Chondrocyte (in vitro differentiated cells): ENCODE data around the gene XDH. TPM values are rescaled to one million over a fixed set of nuclear protein-coding genes. Genes with fewer than 3 reads are reported as not detected.
A peak's percentile ranks its signal among the peaks of the same experiment; 100 is the strongest.

Experiments used
- DNase-seq: peaks from one replicate; pipeline ENCODE4 v3.0.0; 2021; ENCODE audit warnings: mixed read lengths, low spot score
- H3K27ac Mint-ChIP-seq: one replicate; pipeline ENCODE4 v1.8.0; 2021; ENCODE audit warnings: mild to moderate bottlenecking, moderate library complexity, mixed read lengths; ENCODE audit not compliant: unreplicated experiment
- H3K27me3 Mint-ChIP-seq: 2 replicates; pipeline ENCODE4 v1.8.0; 2021; ENCODE audit warnings: low read depth, mixed read lengths
- H3K36me3 Mint-ChIP-seq: 2 replicates; pipeline ENCODE4 v1.8.0; 2021; ENCODE audit warnings: low read depth, mixed read lengths
- H3K4me1 Mint-ChIP-seq: 2 replicates; pipeline ENCODE4 v1.8.0; 2021; ENCODE audit warnings: low read depth, mild to moderate bottlenecking, mixed read lengths
- H3K4me3 Mint-ChIP-seq: one replicate; pipeline ENCODE4 v1.8.0; 2021; ENCODE audit warnings: mild to moderate bottlenecking, moderate library complexity, mixed read lengths; ENCODE audit not compliant: unreplicated experiment
- H3K9me3 Mint-ChIP-seq: 2 replicates; pipeline ENCODE4 v1.8.0; 2021; ENCODE audit warnings: low read depth, mixed read lengths
- total RNA-seq: library from RNA; stranded (reverse); gene quantifications from 3 replicates; pipeline ENCODE4 v1.2.1, GENCODE V29; 2021
- TF ChIP-seq, protein P1 (sequence below): fragments of 200-600 bp; sonication (generic); IDR thresholded peaks from 2 replicates; pipeline ENCODE4 v1.5.0; 2021; ENCODE audit warnings: antibody characterized with exemption, mild to moderate bottlenecking, moderate library complexity

The XDH gene
- total RNA-seq, 1 donor from 2014 or later: 0.12 TPM

DNA sequence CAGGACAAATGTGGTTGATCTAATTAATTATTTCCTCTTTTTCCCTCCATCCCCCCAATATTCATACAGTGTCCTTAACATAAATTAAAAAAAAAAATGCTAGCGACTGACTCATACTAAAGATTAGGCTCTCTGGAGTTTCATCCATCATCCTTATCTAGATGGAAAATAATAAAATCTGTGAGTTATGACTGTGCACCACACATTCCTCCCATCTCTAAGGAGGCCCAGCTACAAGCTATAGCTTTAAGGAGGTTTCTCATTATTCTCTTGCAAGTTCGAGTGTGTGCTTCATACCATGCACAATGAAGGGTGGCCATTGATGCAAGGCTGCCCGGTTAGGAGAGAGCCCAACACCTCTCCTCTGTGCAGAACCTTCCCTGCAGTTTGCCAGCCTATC lies 77.3 kb downstream of the XDH start:
- H3K4me1 Mint-ChIP-seq: peaks cover 34% of the 10 kb centered on the region
- TF ChIP-seq, protein P1, sequence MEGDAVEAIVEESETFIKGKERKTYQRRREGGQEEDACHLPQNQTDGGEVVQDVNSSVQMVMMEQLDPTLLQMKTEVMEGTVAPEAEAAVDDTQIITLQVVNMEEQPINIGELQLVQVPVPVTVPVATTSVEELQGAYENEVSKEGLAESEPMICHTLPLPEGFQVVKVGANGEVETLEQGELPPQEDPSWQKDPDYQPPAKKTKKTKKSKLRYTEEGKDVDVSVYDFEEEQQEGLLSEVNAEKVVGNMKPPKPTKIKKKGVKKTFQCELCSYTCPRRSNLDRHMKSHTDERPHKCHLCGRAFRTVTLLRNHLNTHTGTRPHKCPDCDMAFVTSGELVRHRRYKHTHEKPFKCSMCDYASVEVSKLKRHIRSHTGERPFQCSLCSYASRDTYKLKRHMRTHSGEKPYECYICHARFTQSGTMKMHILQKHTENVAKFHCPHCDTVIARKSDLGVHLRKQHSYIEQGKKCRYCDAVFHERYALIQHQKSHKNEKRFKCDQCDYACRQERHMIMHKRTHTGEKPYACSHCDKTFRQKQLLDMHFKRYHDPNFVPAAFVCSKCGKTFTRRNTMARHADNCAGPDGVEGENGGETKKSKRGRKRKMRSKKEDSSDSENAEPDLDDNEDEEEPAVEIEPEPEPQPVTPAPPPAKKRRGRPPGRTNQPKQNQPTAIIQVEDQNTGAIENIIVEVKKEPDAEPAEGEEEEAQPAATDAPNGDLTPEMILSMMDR: no peak
- H3K27me3 Mint-ChIP-seq: peaks cover 2% of the 10 kb centered on the region
- no peak overlapping the region for H3K27ac Mint-ChIP-seq
- H3K9me3 Mint-ChIP-seq: no peaks in the 10 kb centered on the region
- H3K4me3 Mint-ChIP-seq: no peak overlapping the region
- no peak for DNase-seq
- H3K36me3 Mint-ChIP-seq: no peaks in the 10 kb centered on the region

DNA sequence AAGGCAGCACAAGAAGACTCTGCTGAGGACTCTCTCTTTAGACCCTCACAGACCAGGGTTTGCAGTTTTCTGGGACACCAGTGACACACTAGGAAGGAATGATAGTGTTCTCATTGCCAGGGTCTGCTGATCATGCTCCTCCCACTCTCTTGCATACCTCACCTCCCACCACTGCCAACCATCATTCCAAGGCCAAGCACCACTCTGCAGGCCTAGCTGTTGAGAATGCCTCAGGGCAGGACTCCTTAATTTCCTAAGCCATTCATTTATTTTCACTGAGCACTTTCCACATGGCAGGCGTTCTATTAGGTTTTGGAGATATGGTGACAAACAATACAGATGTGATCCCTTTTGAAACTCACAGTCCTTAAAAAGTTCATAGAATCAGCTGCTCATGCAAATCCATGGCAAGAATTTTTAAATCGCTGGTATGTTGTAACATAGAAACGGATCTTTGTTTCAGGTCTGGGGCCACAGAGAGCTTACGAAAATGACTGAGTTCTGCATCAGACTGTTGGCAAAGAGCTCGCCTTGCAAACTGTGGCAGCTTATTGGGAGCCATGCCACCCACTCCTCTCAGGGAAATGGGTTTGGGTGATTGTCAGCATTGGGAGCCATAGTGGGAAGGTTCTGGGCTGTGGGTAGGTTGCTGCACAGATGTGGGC lies 78.5 kb downstream of the XDH start:
- TF ChIP-seq, protein P1: no peak
- Mint-ChIP-seq H3K27me3 (peaks cover 7% of the 10 kb centered on the region), H3K4me1 (peaks cover 34% of the 10 kb centered on the region), H3K27ac (peak overlapping the region; percentile 78), H3K4me3 (no peak overlapping the region), H3K36me3 (no peaks in the 10 kb centered on the region), H3K9me3 (no peaks in the 10 kb centered on the region)
- DNase-seq: no peak

DNA sequence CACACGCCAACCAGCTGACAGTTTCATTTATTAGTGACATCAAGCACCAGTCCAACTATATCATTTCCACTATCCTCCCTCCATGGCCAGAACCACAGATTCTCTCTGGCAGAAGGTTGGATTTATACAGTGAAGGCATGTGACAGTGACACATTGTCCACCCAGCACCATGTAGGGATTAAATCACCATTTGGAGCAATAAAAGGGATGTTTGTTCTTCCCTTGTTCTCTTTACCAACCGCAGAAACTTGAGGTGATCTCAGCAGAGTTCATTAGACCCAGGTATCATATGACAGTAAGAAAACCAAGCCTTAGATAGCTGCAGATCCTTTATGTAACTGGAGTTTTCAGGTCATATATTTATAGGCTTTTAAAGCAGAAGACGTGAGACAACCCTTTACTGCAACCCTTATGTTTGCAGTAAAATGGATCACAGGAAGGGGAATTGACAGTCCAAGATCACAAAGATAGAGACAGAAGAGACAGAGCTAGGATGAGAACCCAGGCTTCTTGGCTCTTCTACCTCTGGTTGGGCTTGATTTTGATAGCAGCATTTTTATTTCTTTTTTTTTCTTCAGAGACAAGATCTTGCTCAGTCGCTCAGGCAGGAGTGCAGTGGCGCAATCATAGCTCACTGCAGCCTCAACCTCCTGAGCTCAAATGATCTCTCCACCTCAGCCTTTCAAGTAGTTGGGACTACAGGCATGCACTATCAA lies 80.1 kb downstream of the XDH start:
- Mint-ChIP-seq H3K4me3 (no peak overlapping the region), H3K4me1 (peaks cover 34% of the 10 kb centered on the region), H3K27me3 (peaks cover 7% of the 10 kb centered on the region), H3K36me3 (no peaks in the 10 kb centered on the region), H3K9me3 (no peaks in the 10 kb centered on the region), H3K27ac (no peak overlapping the region)
- TF ChIP-seq, protein P1: no peak
- DNase-seq: no peak

DNA sequence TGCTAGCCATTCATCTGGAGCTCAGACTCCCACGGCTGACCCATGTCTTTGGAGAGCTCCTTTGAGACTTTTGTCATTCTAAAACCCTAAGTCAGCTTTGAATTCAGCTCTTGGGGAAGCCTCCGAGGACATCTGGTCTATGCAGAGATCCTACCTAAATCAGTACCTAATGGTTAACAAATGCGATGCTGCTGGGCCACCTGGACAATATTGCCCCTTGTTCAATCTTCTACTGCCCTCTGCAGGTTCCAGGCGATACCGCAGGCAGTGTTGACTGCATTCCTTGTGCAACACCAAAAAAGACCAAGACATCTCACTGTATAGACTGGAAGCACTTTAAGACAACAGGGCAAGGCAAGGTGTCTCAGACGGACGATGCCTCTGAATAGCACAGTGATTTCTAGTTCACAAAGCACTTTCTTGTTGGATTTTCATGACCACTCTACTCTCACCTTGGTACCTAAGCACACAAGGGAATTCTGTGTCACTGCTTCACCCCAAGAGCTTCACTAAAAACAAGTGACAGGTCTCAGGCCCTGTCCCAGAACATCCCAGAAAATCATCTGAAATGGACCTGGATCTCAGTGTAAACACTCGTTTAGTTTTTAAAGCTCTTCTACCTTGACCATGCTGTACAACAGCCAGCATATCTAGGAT lies 80.9 kb downstream of the XDH start:
- Mint-ChIP-seq H3K36me3 (no peaks in the 10 kb centered on the region), H3K4me3 (no peak overlapping the region), H3K27me3 (peaks cover 7% of the 10 kb centered on the region), H3K4me1 (peaks cover 34% of the 10 kb centered on the region), H3K27ac (no peak overlapping the region), H3K9me3 (no peaks in the 10 kb centered on the region)
- DNase-seq: no peak
- TF ChIP-seq, protein P1: peak; percentile 98

DNA sequence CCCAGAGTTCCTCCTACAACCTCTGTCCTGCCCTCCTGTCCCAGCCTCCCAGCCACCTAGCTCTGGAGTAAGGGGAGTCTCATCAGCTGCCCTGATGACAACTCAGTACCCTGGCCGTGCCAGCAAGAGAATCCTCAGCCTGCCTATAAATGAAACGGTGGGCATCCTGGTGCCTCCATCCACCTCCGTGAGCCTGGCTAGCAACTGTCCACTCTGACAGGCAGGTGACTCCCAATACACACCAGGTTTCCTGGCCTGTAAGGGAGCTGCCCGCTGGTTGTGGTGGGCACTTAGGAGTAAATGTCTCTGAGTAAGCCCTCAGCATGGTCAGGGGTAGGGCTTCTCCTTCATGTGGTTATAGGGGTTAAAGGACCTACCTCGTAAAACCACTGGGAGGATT lies 81.5 kb downstream of the XDH start:
- Mint-ChIP-seq H3K4me3 (no peak overlapping the region), H3K4me1 (peaks cover 31% of the 10 kb centered on the region), H3K9me3 (no peaks in the 10 kb centered on the region), H3K36me3 (no peaks in the 10 kb centered on the region), H3K27me3 (peaks cover 7% of the 10 kb centered on the region), H3K27ac (no peak overlapping the region)
- TF ChIP-seq, protein P1: no peak
- DNase-seq: no peak
